ENCODE measurements around the gene ITIH1.

Gene ITIH1

GRCh38 chr3:52827441-52827840 is 50.0 kb downstream of the ITIH1 start:
- Histone ChIP-seq H3K79me1 (ENCODE audit: low read length) (no peaks in the 10 kb centered on the region), H2BK15ac (replicated peaks; ENCODE audit: low read depth) (no peak overlapping the region), H3K56ac (ENCODE audit: low read length) (no peak overlapping the region), H3K4me3 (ENCODE audit: low read length) (no peak overlapping the region), H4K8ac (ENCODE audit: low read depth, low read length) (no peak overlapping the region), H3K4me1 (ENCODE audit: control insufficient read depth, low read depth, low read length) (no peaks in the 10 kb centered on the region), H3K4me2 (ENCODE audit: low read length) (no peak overlapping the region), H3K79me2 (ENCODE audit: control insufficient read depth, insufficient read depth, low read length) (no peaks in the 10 kb centered on the region), H3K23ac (ENCODE audit: low read length) (no peak overlapping the region), H3K36me3 (ENCODE audit: control insufficient read depth, insufficient read depth, low read length) (no peaks in the 10 kb centered on the region), H4K5ac (ENCODE audit: low read length) (no peak overlapping the region), H3K27ac (ENCODE audit: low read depth, low read length) (no peak overlapping the region), H3K18ac (ENCODE audit: low read length) (no peak overlapping the region), H3K4ac (ENCODE audit: low read depth, low read length) (no peak overlapping the region), H3K27me3 (ENCODE audit: insufficient read depth, low read length, poor library complexity) (no peaks in the 10 kb centered on the region), H2AK5ac (ENCODE audit: low read length) (no peak overlapping the region), H2BK120ac (ENCODE audit: low read depth, low read length) (no peak overlapping the region), H2BK5ac (ENCODE audit: low read length) (no peak overlapping the region), H3K9ac (ENCODE audit: low read length) (no peak overlapping the region)
- no peak for DNase-seq
- WGBS (ENCODE audit: extremely low coverage, insufficient coverage, low lambda C conversion rate) = no CpG with 5 or more reads among the region's 9 CpGs

GRCh38 chr3:52827866-52828376 is 50.5 kb downstream of the ITIH1 start:
- H3K23ac ChIP-seq (ENCODE audit: low read length) = no peak overlapping the region
- WGBS (ENCODE audit: extremely low coverage, insufficient coverage, low lambda C conversion rate) = no CpG with 5 or more reads among the region's 10 CpGs

GRCh38 chr3:52829482-52829881 is 52.1 kb downstream of the ITIH1 start:
- H3K23ac ChIP-seq (ENCODE audit: low read length) = no peak overlapping the region
- no peak overlapping the region for H4K8ac ChIP-seq (ENCODE audit: low read depth, low read length)
- no peak for DNase-seq
- H2BK5ac ChIP-seq (ENCODE audit: low read length) = no peak overlapping the region
- no peak overlapping the region for H4K5ac ChIP-seq (ENCODE audit: low read length)
- H3K79me1 ChIP-seq (ENCODE audit: low read length) = no peaks in the 10 kb centered on the region
- no peak overlapping the region for H3K4ac ChIP-seq (ENCODE audit: low read depth, low read length)
- H3K56ac ChIP-seq (ENCODE audit: low read length) = no peak overlapping the region
- no peak overlapping the region for H3K4me2 ChIP-seq (ENCODE audit: low read length)
- H2AK5ac ChIP-seq (ENCODE audit: low read length) = no peak overlapping the region
- no peaks in the 10 kb centered on the region for H3K4me1 ChIP-seq (ENCODE audit: control insufficient read depth, low read depth, low read length)
- no peak overlapping the region for H3K4me3 ChIP-seq (ENCODE audit: low read length)
- H3K36me3 ChIP-seq (ENCODE audit: control insufficient read depth, insufficient read depth, low read length) = no peaks in the 10 kb centered on the region
- H3K9ac ChIP-seq (ENCODE audit: low read length) = no peak overlapping the region
- no peak overlapping the region for H2BK15ac ChIP-seq (replicated peaks; ENCODE audit: low read depth)
- H3K18ac ChIP-seq (ENCODE audit: low read length) = no peak overlapping the region
- H2BK120ac ChIP-seq (ENCODE audit: low read depth, low read length) = no peak overlapping the region
- no peaks in the 10 kb centered on the region for H3K79me2 ChIP-seq (ENCODE audit: control insufficient read depth, insufficient read depth, low read length)
- no peaks in the 10 kb centered on the region for H3K27me3 ChIP-seq (ENCODE audit: insufficient read depth, low read length, poor library complexity)
- WGBS (ENCODE audit: extremely low coverage, insufficient coverage, low lambda C conversion rate) = no CpG with 5 or more reads among the region's 3 CpGs
- no peak overlapping the region for H3K27ac ChIP-seq (ENCODE audit: low read depth, low read length)

More at GRCh38 chr3:52827866-52828376, 50.5 kb downstream of the ITIH1 start:
- Histone ChIP-seq H3K79me2 (ENCODE audit: control insufficient read depth, insufficient read depth, low read length) (no peaks in the 10 kb centered on the region), H3K36me3 (ENCODE audit: control insufficient read depth, insufficient read depth, low read length) (no peaks in the 10 kb centered on the region), H2AK5ac (ENCODE audit: low read length) (no peak overlapping the region), H2BK120ac (ENCODE audit: low read depth, low read length) (no peak overlapping the region), H3K4me2 (ENCODE audit: low read length) (no peak overlapping the region), H3K18ac (ENCODE audit: low read length) (no peak overlapping the region), H3K9ac (ENCODE audit: low read length) (no peak overlapping the region), H3K4me3 (ENCODE audit: low read length) (no peak overlapping the region), H3K27ac (ENCODE audit: low read depth, low read length) (no peak overlapping the region), H4K5ac (ENCODE audit: low read length) (no peak overlapping the region), H3K79me1 (ENCODE audit: low read length) (no peaks in the 10 kb centered on the region), H3K27me3 (ENCODE audit: insufficient read depth, low read length, poor library complexity) (no peaks in the 10 kb centered on the region), H4K8ac (ENCODE audit: low read depth, low read length) (no peak overlapping the region), H3K56ac (ENCODE audit: low read length) (no peak overlapping the region), H3K4me1 (ENCODE audit: control insufficient read depth, low read depth, low read length) (no peaks in the 10 kb centered on the region), H2BK5ac (ENCODE audit: low read length) (no peak overlapping the region), H3K4ac (ENCODE audit: low read depth, low read length) (no peak overlapping the region), H2BK15ac (replicated peaks; ENCODE audit: low read depth) (no peak overlapping the region)
- DNase-seq = peak; percentile 44

- H3K79me2 ChIP-seq (ENCODE audit: control insufficient read depth, insufficient read depth, low read length) = no peaks in the 10 kb centered on the region
- no peaks in the 10 kb centered on the region for H3K27me3 ChIP-seq (ENCODE audit: insufficient read depth, low read length, poor library complexity)
- H3K4me2 ChIP-seq (ENCODE audit: low read length) = no peak overlapping the region
- no peak overlapping the region for H3K23ac ChIP-seq (ENCODE audit: low read length)
- H2AK5ac ChIP-seq (ENCODE audit: low read length) = no peak overlapping the region
- WGBS (ENCODE audit: extremely low coverage, insufficient coverage, low lambda C conversion rate) = no CpG with 5 or more reads among the region's 10 CpGs
- no peaks in the 10 kb centered on the region for H3K79me1 ChIP-seq (ENCODE audit: low read length)
- H3K18ac ChIP-seq (ENCODE audit: low read length) = no peak overlapping the region
- H4K5ac ChIP-seq (ENCODE audit: low read length) = no peak overlapping the region
- H3K4me3 ChIP-seq (ENCODE audit: low read length) = no peak overlapping the region
- no peak overlapping the region for H3K27ac ChIP-seq (ENCODE audit: low read depth, low read length)
- H3K4me1 ChIP-seq (ENCODE audit: control insufficient read depth, low read depth, low read length) = no peaks in the 10 kb centered on the region
- no peak overlapping the region for H2BK120ac ChIP-seq (ENCODE audit: low read depth, low read length)
- H3K56ac ChIP-seq (ENCODE audit: low read length) = no peak overlapping the region
- H3K4ac ChIP-seq (ENCODE audit: low read depth, low read length) = no peak overlapping the region
- no peak overlapping the region for H2BK15ac ChIP-seq (replicated peaks; ENCODE audit: low read depth)
- DNase-seq = no peak
- no peak overlapping the region for H3K9ac ChIP-seq (ENCODE audit: low read length)
- H4K8ac ChIP-seq (ENCODE audit: low read depth, low read length) = no peak overlapping the region
- H2BK5ac ChIP-seq (ENCODE audit: low read length) = no peak overlapping the region
- H3K36me3 ChIP-seq (ENCODE audit: control insufficient read depth, insufficient read depth, low read length) = no peaks in the 10 kb centered on the region
Observed at GRCh38 chr3:52829906-52830463, 52.6 kb downstream of the ITIH1 start.

- H4K8ac ChIP-seq (ENCODE audit: low read depth, low read length) = no peak within 1 kb of the TSS
- no peaks in the 10 kb centered on the region for H3K27me3 ChIP-seq (ENCODE audit: insufficient read depth, low read length, poor library complexity)
- H3K4ac ChIP-seq (ENCODE audit: low read depth, low read length) = no peak within 1 kb of the TSS
- no peak within 1 kb of the TSS for H2BK120ac ChIP-seq (ENCODE audit: low read depth, low read length)
- H2BK5ac ChIP-seq (ENCODE audit: low read length) = no peak within 1 kb of the TSS
- no peak within 1 kb of the TSS for H3K18ac ChIP-seq (ENCODE audit: low read length)
- H3K4me1 ChIP-seq (ENCODE audit: control insufficient read depth, low read depth, low read length) = no peaks in the 10 kb centered on the region
- H2BK15ac ChIP-seq (replicated peaks; ENCODE audit: low read depth) = no peak within 1 kb of the TSS
- H4K5ac ChIP-seq (ENCODE audit: low read length) = no peak within 1 kb of the TSS
- DNase-seq = no peak
- no peak within 1 kb of the TSS for H3K56ac ChIP-seq (ENCODE audit: low read length)
- no peaks in the 10 kb centered on the region for H3K79me2 ChIP-seq (ENCODE audit: control insufficient read depth, insufficient read depth, low read length)
- no peak within 1 kb of the TSS for H3K9ac ChIP-seq (ENCODE audit: low read length)
- no peaks in the 10 kb centered on the region for H3K36me3 ChIP-seq (ENCODE audit: control insufficient read depth, insufficient read depth, low read length)
- no CpG with 5 or more reads among the region's 16 CpGs for WGBS (ENCODE audit: extremely low coverage, insufficient coverage, low lambda C conversion rate)
- H2AK5ac ChIP-seq (ENCODE audit: low read length) = no peak within 1 kb of the TSS
- H3K79me1 ChIP-seq (ENCODE audit: low read length) = no peaks in the 10 kb centered on the region
- no peak within 1 kb of the TSS for H3K4me3 ChIP-seq (ENCODE audit: low read length)
- no peak within 1 kb of the TSS for H3K27ac ChIP-seq (ENCODE audit: low read depth, low read length)
- no peak within 1 kb of the TSS for H3K23ac ChIP-seq (ENCODE audit: low read length)
- H3K4me2 ChIP-seq (ENCODE audit: low read length) = no peak within 1 kb of the TSS
Observed at GRCh38 chr3:52830535-52831258, 53.3 kb downstream of the ITIH1 start, which contains the start of gene ITIH4. TSS of gene ITIH4 (minus strand) at chr3:52830672. CDS start at chr3:52830642, 30 bp downstream.

Measured in mesendoderm (in vitro differentiated cells).